HG03442 (cell line): Measurements from ENCODE around the gene MYH9.

Experiments
- ATAC-seq: cut with Tn5 transposase; IDR thresholded peaks from one replicate; pipeline ENCODE4 v1.9.1; 2021; ENCODE audit warnings: mild to moderate bottlenecking, moderate library complexity; ENCODE audit not compliant: unreplicated experiment

MYH9 gene

DNA sequence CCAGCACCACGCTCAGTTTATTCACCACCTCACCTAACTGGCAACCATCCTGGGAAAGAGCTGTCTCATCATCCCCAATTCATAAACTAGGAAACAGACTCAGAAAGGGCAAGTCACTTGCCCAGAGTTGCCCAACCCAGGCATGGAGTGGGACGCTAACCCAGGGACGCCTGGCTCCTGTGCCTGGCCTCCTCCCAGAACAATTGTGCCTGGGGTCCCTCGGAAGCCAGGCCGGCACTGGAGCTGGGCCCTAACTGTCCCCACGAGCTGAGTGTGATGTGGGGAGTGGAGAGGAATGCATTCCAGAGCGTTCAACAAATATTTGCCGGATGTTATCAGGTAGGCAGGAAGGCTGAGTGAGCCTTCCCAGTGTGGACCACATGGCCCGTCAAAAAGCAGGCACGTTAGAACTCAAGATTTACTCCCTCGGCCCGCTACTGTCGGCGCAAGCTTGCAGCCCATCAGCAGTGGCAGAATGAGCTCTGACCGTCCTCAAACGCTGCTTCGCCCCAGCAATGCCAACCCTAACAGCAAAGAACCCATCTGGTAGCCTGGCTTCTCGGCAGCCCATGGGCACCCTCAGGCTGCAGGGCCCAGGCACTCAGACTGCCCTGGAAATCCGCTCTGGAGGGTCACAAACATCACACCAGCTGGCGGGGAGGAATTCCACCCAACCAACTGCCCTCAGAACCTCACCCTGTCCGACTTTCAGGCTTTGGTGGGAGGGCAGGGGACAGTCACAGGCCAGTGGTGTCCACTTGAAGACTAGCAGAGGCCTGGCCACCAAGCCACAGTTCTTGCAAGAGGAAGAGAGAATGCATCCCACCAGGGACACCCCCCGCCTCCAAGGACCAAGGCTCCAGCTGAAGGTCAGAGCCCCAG lies 35.6 kb downstream of the MYH9 start:
- no peak for ATAC-seq

DNA sequence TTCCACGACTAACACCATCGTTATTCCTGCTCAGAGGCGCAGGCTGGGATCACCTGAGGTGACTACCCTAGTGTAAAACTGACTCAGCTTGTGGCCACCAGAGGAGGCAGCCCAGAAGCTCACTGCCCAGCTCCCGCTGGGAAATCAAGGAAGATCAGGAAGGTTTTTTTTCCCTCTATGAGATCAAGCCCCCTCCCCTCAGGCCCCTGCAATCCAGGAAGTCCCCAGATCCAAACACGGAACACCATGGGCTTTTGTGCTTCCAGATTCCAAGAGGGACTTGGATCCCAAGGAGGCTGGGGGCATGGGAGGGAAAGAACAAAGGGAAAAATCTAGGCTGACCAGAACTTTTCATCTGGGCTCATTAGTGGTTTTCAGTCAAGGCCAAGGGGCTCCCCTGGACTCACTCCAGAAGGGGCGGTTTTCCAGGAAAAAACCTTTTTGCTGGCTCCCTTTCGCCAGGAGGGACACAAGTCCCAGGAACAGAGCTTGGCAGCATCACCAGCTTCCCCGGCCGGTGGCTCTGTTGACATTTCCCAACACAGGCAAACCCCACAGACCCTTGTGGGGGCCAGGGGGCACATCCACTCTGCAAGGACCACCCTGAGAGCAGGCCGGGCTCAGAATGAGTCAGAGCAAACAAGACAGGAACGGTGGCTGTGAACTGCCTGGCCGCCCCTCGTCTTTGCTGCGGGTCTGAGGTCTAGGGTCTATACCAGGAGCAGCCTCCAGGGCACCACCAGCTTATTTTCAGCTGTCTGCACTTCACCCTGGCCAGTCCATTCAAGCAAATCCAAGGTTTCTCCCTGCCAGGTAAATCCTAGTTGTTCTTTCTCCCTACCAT lies 36.8 kb downstream of the MYH9 start:
- ATAC-seq: no peak

DNA sequence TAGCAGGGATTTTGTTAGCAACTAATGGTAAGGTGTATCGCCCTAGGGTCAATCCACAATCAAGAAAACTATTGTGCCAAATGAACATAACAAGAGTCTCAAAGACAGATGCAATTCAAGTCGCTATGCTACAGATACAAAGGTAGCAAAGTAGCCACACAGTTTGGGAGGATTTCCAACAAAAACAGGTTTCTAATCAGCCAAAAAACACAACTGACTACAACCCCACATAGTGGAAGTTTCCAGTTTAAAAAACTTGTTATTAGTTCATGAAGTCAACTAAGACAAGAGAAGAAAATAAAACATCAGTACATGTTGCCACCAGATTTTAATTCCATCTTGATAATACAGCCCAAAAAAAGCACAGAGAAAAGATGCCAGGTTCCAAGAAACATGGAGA lies 38.0 kb downstream of the MYH9 start:
- no peak for ATAC-seq

DNA sequence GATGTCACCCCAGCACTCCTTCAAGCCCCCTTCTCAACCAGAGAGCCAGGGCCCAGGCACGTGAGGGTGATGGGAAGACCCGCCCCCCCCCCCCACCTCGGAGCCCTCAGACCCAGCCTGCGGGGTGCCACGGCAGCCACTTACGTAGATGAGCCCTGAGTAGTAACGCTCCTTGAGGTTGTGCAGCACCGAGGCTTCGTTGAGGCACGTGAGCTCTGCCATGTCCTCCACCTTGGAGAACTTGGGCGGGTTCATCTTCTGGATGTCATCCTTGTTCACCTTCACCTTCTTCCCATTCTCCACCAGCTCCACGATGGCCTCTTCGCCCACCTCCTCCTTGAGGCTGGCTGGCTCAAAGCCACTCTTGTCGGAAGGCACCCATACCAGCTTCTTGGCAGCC lies 39.0 kb downstream of the MYH9 start:
- no peak for ATAC-seq

DNA sequence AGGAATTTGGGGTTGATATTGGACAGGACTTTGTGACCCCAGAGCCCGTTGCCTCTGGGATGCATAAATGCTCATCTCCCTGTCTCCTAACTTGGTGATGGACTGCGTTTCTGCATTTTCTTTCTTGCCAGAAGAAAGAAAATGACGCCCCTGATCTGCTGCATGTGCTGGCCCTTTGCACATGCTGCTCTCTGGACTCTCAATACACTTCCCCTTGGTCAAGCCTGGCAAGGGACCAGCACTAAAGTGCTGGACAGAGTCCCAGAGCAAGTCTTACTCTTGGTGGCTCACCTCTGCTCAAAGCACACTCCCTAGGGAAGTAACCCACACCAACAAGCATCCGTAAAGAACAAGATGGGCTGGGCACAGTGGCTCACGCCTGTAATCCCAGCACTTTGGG lies 40.7 kb downstream of the MYH9 start:
- no peak for ATAC-seq

DNA sequence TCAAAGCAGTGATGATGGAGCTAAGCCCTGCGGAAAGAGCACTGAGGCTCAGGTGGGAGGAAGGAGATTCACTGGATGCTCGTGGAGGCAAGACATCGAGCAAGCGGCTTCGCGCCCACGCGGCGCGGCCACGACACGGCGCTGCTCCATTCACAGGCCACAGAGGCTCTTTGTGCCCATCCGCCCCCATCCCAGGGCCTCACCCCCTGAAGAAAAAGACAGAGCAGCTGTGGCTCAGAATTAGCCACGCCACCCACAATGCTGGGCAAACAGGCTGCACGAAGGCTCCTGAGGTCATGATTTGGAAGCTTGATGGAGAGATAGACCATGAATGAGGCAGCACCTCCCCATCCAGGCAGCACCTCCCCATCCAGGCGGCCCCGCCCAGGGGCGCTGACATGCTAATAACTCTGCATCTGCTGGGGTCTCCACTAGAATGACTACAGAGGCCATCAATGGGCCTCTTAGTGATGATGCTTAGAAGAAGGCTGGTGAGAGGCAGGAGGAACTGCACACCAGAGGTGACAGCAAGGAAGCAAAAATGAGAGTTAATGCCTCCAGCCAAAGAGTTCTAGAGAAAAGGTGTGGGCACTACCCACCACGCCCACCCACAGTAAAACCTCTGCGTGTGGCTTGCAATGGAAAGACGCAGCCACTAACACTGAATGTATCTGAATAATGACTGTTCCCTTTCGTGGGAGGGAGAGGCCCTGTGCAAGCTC lies 43.5 kb downstream of the MYH9 start:
- no peak for ATAC-seq

DNA sequence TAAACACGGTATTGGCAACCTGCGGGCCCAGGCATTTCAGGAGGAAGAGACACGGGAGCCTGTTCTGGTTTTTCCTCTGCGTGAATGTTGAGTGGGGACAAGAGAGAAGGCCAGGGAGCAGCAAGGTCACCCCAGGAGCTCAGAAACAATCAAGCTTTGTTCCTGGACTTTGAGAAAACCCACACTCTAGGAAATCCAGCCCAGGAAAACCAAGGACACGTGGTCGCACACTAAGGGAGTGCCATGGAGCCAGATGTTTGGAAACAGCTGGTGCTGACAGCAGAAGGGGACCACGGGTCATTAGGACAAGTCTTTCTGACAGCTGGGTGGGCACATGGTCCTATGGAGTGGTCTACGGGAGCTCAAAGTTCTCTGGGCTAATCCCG lies 44.1 kb downstream of the MYH9 start:
- no peak for ATAC-seq

DNA sequence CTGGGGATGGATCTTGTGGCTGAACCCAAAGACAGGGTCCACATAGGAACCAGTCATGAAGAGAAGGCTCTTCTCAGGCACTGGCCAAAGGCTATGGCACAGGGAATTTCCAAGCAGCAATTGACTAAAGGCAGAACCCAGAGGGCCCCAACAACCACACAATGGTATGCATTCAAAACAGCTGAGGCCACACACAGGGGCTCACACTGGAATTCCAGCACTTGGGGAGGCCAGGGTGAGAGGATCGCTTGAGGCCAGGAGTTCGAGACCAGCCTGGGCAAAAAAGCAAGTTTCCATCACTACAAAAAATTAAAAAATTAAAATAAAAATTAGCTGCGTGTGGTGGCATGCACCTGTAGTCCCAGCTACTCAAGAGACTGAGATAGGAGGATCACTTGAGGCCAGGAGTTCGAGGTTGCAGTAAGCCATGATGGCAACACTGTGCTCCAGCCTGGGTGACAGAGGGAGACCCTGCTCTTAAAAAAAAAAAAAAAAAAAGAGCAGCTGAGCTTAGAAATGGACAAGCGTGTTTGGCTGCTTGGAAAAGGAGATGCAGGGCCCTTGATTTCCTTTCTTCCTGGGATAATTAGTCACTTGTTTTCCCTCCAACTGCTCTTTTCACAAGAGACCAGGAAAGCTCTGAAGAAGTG lies 44.6 kb downstream of the MYH9 start:
- ATAC-seq: no peak

DNA sequence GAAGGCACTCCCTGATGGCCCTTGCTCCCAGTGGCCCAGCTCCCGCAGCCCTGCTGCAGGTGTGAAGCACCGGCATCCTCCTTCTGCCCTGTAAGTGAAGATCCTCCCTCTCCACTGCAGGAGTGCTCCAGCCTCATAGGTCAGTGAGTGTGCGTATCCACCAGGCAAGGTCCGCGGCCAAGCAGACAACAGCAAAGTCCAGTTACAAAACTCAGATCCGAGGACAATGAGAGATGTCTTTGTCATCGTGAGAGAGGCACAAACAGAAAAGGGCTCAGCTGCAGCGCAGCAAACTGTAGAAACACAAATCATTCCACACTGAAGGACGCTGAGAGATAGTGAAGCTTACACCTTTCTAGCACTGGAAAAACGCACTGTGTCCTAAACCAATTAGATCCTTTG lies 46.1 kb downstream of the MYH9 start:
- ATAC-seq: no peak

DNA sequence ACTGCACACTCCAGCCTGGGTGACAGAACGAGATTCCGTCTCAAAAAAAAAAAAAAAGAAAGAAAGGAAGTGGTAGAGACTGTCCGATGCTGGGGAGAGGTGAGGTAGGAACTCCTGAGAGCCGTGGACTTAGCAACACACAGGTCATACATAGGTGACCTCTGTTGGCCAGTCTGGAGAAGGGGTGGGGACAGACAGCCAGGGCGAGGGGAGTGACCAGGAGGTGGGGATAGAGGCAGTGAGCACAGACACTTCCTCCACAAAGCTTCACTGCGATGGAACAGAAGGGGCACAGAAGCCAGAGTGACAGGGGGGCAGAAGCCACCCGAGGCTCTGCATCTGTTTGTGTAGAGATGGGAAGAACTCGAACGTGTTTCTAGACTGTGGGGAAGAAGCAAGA lies 47.1 kb downstream of the MYH9 start:
- no peak for ATAC-seq

DNA sequence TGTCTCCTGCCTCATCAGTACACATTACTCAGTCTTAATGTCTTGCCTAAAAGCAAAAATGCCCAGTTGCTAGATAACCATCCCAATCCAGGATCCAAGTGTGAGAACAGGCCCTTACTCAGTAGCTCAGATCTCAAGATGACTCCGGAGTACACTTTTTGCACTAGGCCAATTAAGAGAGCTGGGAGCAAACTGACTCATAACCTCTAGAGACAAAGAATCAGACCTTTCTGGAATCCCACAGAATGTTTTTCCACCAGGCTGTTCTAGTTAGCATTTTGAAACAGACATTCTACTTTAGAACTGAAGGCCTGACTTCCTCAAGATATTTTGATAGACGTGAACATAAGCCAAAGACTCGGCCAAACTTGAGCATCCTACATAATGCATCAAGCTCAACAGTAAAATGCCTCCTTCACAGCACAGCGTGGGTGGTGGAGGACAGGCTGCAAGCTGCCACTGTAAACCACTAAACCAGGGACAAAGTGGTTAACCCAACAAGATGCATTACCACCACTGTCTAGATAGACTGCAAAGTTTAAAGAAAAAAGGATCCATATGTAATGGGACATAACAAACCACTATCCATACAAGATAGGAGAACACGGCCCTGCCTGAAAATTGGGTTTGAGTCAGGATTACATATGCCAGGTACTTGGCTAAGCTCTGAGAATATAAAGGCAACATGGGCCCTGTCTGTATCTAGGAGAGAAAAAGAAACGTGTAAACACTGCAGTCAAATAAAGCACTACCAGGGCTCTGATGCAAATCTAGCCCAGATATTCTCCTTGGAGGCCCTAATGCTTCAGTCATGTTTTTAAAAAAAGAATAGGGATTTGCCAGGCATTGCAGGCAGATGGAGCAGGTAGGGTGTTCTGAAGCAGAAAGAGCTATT lies 48.3 kb downstream of the MYH9 start:
- ATAC-seq: no peak

DNA sequence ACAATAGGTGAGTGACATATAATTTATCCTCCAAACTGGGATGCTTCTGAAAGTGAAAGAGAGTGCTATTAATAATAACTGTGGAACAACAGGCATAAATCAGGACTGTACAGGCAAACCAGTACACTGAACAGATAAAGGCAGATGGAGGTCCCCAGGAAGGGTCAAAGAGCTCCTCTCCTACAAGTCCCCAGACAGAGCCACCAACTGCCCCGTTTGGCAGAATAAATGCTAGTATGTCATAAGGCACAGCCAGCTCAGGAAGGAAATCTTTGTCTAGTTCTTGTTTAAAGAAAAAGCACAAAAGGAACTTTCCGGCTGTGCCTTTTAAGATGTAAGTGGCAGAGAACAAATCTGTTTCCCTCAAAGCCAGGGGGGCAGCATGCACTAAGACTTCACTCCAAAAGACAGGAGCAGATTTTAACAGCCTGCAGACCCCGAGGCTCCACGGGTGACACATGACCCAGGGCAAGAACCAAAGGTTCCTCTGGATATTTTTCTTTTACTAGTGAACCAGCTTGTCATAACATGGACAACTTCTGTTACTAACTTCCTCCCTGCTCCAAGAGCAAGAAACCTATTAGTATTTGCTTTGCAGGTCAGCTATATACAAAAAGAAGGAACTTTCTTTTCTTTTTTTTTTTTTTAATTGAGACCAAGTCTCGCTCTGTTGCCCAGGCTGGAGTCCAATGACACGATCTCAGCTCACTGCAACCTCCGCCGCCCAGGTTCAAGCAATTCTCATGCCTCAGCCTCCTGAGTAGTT lies 50.2 kb downstream of the MYH9 start:
- no peak for ATAC-seq

DNA sequence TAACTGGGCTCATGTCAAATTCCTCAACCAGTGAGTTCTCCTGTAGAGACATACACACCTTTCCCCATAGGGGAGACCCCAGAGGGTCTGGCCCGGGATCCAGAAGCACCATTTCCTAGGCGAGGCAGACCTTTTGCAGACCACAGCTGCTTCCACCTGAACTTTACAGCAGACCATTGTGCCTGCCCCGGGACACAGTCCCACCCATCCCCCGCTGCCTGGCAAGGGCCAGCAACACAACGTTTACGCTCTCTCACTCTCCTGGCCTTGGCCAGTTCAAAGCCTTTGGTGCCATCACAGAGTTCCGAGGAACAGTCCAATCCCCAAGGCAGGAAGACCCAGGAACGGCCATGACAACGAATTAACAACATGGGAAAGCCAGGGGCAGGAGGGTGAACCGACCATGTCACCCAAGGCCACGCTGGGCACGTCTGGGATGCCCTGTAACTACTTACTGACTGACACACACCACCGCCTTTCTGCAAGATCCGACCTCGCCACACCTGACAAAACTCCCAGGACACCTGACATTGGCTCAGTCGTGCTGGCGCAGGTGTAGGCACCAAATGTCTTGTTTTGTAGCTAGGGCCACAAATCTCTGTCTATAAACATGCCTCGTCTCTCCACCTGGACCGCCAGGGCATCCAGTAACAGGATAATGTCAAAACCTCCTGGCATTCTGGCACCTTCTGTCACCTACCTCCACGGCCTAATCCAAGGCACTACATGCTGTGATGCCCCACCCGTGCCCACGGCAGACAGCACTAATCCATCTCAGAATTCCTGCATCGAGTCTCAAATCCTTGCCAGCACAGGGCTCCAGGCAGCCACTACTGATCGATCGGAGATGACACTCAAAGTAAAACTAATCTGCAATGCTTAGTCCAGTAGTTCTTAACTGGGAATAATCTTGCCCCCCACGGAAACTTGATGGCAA lies 51.3 kb downstream of the MYH9 start:
- no peak for ATAC-seq

DNA sequence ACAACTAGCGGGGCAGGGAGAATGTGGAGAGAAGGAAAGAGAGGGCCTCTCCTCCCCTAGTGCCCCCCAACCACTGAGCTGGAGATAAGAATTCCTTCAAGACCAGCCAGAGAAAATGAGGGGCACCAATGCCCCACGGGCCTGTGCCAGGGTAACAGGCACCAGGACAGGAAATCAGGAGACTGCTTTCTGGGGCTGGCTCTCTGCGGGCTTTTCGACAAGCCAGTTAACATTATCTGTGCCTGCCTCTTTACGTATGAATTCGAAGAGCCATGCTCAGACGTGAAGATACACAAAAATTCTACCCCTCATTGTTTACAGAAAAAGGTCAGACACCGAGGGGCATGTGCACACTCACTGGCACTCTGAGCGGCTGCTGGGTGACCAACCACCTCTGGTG lies 52.1 kb downstream of the MYH9 start:
- ATAC-seq: no peak

DNA sequence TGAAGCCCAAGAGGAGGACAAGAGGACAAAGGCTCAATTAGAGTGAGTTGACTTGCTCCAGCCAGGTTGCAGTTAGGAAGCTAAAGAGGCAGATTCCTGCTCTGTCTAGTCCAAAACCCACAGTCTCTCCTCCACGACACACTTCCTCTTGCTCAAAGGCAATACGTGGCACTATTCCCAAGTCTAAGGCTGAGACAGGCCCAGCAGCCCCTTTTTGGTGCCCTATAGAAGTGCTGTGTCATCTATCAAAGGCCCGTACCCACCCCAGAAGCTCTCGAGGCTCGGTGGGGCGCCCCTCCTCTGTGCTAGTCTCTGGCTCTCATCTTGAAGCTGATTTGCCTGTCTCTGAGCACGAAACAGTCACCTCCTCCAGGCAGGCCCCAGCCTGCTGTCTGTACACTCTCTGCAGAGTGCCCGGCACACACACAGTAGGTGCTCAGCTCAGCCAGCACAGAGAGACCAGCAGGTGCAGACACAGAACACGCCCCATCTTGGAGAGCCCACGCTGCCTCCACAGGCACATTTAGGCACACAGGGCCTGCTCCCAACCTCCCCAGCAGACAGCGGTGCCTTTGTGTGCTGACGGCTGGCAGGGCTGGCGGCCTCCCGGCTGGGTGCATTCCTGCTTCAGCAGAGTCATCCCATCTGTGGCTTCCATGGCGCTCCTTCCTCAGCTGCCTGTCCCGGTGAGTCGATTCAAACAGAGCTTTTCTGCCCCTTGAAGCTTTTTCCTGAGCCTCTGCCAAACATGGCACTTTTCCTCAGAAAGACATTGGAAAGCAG lies 52.8 kb downstream of the MYH9 start:
- ATAC-seq: no peak

DNA sequence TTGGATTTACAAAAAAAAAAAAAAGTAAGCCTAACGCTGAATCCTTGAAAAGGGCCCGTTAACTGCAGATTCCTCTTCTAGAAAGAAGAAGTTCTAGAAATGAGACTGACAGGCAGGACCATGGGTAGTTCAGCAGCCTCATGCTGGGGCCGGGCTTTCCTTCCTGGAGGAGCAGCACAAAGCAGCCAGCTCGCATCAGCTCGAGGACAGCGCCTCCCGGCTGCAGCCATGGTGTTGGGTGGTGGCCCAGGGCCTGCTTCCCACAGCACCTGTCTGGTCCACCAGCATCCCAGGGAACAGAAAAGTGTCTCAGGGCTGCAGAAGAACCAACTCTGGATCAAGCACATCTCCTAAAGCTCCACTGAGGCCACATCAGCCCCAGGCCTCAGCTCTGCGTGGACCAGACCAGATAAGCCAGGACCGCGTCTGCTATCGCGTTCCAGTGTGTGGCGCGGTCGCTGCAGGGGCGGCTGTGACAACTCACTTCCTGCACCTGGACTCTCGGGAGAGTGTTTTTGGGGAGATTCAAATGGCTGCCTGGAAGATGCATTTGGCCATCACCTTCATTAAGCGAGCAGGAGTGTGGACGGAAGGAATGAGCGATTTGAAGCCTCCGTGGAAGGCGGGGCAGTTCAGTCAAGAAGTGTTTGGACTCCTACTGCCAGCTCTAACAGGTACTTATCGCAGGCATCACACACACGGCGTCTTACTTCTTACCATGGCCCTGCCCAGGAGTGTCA lies 53.5 kb downstream of the MYH9 start:
- ATAC-seq: no peak

DNA sequence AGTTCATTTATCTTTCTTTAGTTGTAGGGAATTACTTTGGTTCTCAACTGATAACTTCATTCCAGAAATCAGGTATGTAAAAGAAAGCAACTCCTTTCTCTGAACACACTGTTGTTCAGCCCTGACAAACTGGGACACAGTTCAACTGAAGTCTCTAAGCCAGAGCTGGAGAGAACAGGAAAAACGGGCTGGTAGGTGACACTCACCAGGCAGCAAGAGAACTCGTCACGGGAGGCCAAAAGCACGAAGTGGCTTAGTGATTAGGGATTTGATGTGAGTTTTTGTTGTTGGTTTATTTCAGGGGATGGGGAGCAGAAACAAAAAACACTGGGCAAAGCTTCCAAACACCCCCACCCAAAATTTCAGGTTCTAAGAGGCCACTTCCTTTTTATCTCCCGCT lies 54.1 kb downstream of the MYH9 start:
- no peak for ATAC-seq
